HG02571 (cell line): ENCODE measurements around the gene UNC79.

Source experiments
- ATAC-seq: cut with Tn5 transposase; IDR thresholded peaks from one replicate; pipeline ENCODE4 v1.9.1; 2021; ENCODE audit warnings: mild to moderate bottlenecking, moderate library complexity; ENCODE audit not compliant: unreplicated experiment

Gene UNC79

DNA sequence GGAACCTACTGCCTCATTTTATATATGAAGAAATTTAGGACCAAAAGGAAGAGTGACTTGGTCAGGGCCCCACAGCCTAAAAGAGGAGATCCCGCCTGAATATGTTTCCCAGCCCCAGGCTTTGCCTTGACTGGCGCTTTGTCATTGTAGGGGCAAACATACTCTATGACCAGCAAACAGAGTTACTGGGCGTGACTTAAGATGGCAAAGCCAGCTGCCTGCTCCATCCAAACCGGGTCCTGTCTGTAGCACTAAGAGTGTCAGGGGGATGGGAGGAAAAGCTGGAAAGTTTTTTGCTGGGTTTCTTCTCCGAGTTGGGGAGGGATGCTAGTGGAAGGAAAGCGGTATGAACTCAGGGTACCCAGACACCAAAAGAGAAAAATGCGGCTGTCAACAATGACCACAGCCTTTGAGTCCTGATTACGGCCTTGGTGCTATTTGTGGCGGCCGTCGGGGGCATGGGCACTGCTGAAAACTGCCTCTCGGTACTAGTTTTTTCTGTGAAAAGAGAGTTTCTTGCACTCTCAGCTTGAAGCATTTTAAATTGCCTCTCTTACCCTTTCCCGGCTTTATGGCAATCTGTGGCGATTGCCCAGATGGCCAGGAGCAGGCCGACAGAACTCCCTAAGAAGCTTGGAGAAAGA lies 274.9 kb downstream of the UNC79 start:
- no peak for ATAC-seq

DNA sequence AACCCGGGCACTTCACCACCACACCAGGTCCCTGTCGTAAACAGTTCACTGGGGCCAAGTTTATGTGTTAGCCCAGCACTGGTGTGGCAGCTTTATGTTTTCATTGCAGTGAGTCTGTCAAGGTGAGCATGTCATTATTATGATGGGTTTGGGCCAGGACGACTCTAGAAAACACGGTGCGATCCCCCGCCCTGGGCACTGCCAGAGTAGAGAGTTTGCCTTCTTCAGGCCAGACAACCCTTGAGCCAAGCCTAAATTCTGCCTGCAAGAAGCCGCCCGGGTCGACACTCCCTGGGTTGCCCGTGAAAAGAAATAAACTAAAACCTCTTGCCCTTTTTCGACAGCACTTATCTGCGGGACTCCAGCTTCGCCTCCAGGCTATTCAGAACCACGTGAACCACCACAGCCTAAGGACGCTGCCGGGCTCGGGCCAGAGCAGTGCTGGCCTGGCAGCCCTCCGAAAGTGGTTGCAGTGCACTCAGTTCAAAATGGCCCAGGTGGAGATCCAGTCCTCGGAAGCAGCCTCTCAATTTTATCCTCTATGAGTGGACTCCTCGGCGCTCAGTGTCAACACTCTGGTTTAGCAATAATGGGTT lies 275.7 kb downstream of the UNC79 start:
- no peak for ATAC-seq

DNA sequence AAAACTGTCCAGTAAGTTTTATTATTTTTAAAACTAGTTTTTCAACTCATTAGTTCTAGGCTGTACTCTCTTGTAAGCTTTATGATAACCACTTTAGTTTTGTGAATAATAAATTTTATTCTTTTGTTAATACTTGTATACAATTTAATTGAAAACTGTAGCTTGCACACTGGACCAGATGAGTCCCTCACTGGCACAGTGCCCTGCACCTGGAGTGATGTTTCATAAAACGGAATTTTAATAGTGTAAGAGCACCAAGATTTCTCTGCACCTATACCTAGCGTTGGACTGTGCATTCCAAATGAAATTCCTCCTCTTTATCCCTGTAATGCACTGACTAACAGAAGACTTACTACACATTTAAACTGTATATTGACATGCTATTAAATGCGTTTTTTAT lies 276.7 kb downstream of the UNC79 start:
- ATAC-seq, result no peak

DNA sequence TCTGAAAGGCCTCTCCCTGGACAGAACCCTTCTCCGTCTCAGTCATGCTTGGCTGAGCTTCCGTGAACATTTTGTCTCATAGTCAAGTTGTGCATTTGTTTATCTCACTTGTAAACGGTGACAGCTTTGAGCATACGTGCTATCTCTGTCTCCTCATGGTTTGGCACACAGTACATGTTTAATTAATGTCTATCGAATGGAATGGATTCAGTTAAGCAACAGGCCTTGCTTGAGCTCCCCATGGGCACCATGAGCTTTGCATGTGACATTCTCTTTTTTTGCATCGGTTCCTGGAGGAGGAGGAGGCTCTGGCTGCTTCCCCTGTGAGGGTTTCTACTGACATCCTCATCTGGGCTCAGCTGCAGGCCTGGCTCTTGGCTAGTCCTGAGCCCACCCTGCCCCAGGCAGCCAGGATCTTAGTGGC lies 277.6 kb downstream of the UNC79 start:
- no peak for ATAC-seq

DNA sequence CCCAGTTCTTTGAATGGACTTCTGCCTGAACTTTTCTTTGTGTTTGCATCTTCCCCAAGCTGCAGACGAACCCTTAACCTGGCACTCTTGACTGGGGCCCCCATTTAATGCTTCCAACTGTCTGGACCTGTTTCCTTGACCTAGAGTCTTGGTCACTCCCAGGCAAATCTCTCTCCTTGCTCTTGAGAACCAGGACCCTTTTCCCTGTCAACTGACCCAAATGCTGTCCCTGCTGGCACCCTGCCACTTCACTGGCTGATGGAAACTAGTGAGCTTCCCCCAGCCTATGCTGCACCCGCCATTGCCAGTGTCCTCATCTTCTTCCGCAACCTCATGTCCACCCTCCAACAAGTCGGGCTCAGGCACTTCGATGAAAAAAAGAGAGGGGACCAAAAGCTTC lies 278.1 kb downstream of the UNC79 start:
- no peak for ATAC-seq

DNA sequence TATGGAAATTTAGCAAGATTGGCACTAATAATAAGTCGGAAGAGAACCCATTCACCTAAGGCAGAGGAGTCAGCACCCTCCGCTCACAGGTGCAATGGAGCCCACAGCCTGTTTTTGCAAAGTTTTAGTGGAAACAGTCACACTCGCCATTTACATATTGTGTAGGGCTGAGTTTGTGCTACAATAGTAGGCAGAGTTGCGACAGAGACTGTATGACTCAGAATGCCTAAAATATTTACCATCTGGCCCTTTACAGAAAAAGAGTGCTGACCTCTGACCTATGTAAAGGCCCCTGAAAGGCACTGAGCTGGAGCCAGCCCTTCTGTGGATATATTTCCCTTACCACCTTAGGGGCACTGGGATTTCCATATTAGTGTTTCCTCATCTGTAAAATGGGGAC lies 278.5 kb downstream of the UNC79 start:
- ATAC-seq, result no peak

DNA sequence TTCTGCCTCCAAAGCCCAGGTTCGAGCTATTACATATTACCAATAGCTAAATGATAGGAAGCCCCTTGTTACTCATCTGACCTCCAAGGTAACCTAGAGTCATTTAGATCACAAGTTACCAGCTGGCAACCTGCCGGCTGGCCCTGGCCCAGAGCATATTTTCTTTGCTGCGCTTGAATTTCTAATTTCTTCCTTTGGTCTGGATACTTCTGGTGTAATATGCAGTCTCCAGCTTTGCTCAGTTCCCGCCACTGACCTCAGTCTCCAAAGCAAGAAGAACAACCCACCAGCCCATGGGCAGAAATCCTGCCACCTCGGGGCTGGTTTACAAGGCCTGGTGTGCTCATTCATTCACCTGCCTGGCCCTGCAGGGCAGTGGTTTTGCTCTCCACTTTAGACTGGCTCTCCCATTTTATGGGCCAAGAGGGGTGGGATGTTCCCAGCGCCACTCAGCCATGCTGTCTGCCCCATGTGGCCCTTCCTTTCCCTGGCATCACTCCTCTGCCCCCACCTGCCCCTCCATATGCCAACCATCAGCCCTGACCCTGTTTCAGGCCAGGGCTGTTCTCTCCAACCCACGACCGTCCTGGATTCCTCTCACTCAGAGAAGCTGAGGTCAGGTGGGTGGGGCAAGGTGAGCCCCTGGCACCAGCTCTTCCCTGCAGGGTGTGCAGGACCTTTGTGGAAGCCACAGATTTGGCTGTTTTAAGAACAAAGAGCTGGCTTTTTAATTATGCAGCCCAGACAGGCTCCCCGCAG lies 281.5 kb downstream of the UNC79 start:
- no peak for ATAC-seq

DNA sequence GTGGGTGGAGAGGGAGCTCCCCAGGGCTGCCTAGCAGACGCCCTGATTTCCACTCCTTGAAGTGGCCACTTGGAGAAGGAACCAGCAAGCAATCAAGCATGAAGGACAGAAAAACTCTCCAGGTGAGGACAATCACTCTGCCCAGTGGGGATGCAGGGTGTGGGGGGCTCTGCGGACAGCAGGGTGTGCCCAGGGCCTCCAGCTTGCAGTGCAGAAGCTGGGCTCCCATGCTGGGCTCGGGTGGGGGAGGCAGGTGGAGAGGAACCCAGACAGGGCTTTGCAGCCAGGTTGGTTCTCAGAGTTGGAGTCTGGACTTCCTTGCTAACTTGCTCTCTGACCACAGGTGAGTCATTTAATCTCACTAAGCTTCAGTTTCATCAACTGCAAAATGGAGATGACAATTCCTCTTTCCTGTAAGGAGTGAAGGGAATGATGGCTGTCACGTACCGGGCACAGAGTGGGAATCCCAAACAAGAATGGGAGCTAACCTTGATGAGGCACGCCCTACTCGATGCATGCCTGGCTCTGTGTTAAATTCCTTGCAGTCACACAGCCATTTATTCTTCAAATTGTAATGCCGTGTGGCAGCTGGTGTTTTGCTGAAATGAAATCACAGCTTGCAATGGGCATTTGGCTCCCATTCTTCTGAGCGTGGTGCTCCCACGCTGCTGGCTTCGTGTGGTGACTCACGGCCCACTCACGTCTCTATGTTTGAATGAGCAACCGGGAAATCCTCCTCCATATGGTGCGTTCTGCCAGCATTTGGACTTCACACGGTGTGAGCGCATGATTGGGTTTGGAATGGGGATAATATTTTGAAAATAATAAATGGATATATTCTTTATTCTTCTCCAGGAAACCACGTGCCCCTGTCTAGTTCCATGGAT lies 282.3 kb downstream of the UNC79 start:
- no peak for ATAC-seq

DNA sequence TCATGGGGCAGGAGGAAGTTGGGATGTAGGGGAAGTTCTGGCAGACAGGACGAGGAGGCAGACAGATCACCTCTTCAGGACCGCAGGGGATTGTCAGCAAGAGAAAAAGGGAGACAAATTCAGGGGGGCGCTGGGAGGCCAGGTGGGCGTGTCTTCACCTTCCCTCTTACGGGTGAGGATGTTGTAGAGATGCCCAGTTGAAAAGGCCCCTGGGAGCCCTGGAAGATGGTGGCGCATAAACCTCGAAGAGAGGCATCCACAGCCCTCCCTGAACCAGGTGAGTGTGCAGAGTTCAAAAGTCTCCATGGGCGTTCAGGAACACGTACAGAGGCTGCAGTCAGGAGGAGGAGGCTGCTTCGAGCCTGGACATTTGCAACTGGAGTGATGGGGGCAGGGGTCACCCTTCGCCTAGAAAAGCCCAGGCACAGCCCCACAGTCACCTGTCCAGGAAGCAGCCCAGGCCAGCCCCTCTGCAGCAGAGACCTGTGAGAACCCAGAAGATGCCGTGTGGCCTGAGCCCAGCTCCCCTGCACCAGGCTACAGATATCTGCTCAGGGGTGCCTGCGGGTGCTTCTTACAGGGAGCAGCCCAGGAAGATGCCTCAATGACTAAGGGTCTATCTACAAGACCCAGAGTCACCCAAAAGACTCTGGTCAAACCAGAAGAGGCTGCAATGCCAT lies 283.1 kb downstream of the UNC79 start:
- no peak for ATAC-seq

DNA sequence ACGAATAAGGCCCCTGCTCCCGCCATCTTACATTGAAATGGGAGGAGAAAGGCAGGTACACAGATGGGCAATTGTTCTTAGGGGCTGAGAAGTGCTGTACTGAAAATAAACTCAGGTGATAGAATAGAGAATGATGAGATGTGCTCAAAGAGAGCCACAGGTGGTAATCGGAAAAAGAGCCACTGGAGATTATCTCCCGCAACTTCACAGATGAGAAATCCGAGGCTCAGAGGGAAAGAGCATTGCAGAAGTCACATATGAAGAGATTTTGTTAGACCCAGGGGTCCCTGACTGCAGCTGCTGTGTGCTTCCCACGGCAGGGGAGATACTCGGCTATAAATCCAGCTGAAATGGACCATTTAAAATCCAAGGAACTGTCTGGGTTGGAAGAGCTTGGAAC lies 283.9 kb downstream of the UNC79 start:
- no peak for ATAC-seq

DNA sequence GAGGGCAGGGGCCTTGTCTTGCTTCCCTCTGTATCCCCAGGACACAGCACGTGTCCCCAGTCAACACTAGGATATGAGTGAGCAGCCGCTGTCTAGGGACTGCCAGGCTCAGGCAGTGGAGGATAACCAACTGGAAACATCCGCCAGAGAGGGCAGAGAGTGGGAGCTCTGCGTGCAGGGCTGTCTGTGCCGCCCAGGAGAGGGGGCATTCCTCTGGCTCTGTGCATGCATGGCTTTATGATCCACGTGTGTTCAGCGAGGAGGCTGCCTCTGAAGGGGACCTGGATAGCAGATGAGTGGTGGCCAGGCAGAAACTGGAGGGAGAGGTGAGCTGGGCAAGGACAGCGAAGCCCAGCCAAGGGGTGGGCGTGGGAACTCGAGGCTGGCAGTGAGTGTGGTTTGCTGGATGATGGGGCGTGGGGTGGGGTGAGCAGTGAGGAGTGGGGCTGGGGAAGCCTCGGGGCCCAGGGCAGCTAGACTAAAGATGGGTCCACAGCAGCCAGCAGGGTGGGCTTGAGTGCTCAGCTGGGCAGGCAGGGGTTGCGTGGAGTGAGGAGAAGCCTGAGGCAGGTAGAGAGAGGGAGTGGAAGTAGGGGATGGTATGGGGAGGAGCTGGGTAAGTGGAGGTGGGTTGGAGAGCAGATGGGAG lies 284.7 kb downstream of the UNC79 start:
- ATAC-seq, result no peak

DNA sequence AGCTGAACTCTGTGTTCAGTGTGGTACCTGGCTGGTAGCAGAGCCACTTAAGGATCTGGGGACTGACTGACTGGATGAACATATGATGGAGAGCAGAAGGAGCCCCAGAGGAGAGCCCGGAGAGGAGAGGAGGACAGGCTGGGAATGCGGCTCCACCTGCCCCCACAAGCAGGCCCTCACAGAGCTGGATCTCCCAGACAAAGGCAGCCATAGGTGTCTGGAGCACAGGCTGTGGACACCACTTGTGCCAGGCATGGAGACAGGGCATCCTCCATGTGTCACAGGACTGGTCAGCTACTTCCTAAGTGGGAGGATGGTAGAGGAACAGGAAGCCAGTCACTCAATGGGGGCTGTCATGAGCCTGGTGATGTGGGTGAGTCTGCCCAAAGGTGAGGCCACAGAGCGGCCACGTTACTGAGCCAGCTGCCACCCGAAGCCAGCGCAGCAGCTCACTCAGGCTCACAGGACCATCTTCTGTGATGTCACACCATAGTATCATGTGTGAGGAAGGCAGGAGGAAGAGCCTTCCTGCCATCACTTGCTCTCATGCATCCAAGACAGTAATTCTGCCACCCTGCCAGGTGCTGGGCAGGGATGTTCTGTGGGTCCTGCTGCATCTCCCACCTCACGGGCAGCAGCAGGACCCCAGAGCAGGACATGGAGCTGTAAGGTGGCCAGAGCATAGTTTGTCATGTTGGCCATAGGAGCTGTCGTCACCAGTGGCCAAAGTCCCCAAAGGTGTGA lies 285.4 kb downstream of the UNC79 start:
- ATAC-seq, result no peak

DNA sequence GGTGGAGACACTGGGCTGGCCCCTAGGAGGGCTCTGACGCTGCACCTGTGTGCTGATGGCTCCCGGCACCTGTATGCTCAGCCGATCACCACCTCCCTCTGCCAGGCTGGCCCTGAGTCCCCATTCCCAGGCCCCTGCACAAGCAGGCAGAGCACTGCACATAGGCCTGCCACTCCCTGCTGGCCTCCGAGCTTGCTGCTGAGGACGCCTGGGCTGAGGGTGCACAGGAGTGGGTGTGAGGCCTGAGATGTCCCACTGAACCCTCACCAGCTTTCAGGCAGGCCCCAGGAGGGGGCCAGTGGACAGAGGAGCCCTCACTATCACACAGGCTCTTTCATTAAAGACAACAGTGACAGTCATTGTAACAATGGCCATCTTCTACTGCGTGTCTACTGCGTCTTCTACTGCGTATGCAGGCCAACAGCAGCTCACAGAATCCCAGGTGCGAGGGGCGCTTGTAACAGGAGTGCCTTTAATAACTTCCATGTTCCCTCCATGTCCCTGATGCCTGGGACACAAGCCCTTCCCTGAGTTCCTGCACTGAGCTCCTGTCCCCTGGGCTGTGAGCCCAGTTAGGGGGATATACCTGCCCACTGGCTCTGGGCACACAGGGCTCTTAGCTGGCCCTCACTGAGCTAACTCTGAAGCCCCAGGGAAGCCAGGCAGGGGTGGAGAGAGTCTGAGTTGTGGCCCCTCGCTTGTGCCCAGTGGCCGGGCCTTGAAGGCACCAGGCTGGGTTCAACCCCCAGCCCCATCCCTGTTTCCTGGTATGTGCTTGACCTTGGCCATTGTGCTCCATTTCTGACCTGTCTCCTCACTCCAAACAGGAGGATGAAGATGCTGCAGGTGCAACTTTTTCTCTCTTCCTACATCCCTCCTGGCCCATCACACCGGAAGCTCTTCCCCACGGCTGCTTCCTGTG lies 286.3 kb downstream of the UNC79 start:
- no peak for ATAC-seq

DNA sequence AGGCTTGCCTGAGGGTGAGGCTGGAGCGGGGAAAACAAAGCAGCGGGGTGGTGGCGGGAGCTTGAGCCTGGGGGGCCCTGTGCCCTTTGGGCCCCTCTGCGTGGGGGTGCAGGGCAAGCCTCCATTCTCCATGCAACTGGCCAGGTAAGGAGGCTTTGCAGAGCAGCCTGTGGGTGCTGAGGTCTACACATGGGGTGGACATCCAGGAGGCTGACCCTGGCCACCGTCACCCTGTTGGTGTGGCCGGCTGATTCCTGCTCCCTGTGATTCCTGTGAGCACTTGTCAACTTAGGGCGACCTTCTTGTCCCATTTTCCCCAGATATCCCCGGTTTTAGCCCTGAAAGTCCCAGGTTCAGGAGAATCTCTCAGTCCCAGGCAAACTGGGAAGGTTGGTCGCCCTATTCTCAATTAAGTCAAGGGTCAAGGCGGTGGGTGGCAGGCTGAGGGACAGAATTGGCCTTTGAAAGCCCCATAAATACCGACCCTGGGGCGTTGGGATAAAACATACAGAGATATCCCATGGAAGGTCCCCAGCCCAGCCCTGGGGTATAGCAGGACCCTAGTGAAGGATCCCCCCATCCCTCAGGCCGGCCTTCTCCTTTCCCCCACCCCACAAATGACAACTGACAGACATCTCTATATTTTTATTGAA lies 287.1 kb downstream of the UNC79 start:
- no peak for ATAC-seq

DNA sequence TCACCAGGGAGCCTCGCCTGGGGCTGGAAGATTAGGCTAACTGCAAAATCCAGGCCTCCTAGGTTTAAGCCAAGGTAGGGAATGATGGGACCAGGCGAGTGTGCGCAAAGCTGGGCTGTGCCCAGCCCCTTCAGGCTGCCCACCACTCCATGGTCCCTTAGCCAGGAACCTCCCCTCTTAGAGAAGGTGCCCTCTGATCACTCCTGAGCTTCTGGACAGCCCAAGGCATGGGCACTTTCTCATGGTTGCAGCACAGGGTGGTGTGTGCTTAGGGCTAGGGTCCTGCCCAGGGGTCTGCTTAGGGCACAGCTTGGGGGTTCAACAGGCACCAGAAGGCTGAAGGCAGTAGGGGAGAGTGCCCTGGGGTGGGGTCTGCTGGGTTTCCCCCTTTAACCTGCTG lies 288.5 kb downstream of the UNC79 start:
- no peak for ATAC-seq

DNA sequence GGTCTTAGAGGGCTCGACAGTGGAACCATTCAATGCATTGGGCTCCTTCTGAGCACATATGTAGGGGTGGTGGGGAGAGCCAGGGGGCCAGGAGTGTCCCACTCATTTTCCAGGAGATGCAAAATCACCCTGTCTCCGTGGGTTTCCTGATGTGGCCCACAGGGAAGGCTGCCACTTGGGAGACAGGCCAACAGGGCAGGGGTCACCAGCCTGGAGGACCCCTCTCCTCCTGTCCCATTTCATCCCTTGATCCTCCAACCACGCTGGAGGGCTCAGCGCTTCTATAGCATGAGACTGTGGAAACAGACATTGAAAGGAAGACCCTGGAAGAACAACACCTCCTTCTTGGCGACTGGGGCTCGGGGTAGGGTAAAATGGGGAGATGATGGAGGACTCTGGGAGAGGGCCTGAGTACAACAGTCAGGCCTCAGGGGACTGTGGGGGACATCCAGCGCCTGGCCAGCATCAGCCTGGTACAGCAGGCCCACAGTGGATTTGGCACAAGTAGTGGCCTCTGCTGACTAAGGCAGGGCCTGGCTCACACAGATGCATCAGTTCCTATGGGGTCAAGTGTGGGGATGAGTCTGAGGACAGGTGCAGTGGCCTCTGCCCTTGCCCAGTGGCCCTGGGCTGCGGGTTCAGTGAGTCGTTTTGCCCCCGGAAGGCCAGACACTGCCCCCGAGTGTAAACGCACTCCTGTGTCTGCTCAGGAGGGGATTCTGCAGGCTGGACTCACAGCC lies 289.5 kb downstream of the UNC79 start:
- no peak for ATAC-seq

DNA sequence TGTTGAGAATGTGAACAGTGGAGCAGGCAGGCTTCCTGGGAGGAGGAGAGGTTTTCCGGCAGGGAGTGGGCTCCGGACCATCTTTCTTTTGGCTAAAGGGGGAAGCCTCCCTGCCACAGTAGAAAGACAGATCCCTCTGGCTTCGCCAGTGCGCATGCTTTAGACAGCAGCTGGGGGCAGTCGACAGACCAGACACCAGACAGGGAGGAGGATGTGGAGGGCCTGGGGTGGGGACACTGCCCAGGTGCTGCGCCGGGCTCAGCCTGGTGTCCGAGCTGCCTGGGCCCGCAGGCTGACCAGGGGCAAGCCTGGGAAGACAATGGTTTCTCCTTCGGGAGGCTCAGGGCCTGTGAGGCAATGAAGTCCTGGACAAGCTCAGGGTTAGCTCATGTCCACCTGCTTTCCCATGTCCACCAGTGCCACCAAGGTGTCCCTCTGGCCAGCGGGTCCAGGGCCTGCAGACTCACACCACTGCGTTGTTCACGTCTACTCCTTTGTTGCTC lies 290.3 kb downstream of the UNC79 start:
- ATAC-seq, result no peak
